Subcutaneous abdominal adipose tissue (tissue), 5 donors: ENCODE measurements around the gene UBE3C.
"Not testable (repeated sequence)": the region's sequence is repeated elsewhere in the genome, so short reads cannot be mapped to it uniquely, and the experiment has no call there.

Experiments used
- H3K27ac ChIP-seq: one replicate; pipeline ENCODE4 v1.7.0; 2013; ENCODE audit warnings: low read depth, mild to moderate bottlenecking, inconsistent platforms, low read length, moderate library complexity
- H3K27me3 ChIP-seq, 5 donors: one replicate each; pipeline ENCODE4 v1.7.0; 2013; ENCODE audit warnings: low read length in 5 of 5, inconsistent platforms in 1 of 5; ENCODE audit not compliant: control insufficient read depth in 5 of 5, insufficient read depth in 4 of 5
- H3K36me3 ChIP-seq, 5 donors: one replicate each; pipeline ENCODE4 v1.7.0; 2013; ENCODE audit warnings: low read length in 5 of 5; ENCODE audit not compliant: control insufficient read depth in 5 of 5, insufficient read depth in 5 of 5
- H3K4me1 ChIP-seq, 5 donors: one replicate each; pipeline ENCODE4 v1.7.0; 2013; ENCODE audit warnings: low read length in 5 of 5, mild to moderate bottlenecking in 3 of 5, moderate library complexity in 1 of 5; ENCODE audit not compliant: control insufficient read depth in 5 of 5, insufficient read depth in 5 of 5
- H3K4me3 ChIP-seq, 5 donors: one replicate each; pipeline ENCODE4 v1.7.0; 2013; ENCODE audit warnings: low read length in 5 of 5, low read depth in 1 of 5
- H3K9ac ChIP-seq, 5 donors: one replicate each; pipeline ENCODE4 v1.7.0; 2013; ENCODE audit warnings: low read length in 5 of 5, mild to moderate bottlenecking in 4 of 5, moderate library complexity in 3 of 5
- H3K9me3 ChIP-seq, 5 donors: one replicate each; pipeline ENCODE4 v1.7.0; 2013; ENCODE audit warnings: low read length in 5 of 5; ENCODE audit not compliant: control insufficient read depth in 5 of 5
- donor health status: healthy.
- donor health status: healthy.
- donor health status: healthy.
- donor health status: healthy.
- donor health status: healthy.

Gene UBE3C

GRCh38 chr7:157129200-157129599 lies 9.5 kb upstream of the UBE3C start:
- Histone ChIP-seq H3K4me3 (no peak overlapping the region), H3K27me3 (peaks cover 3 to 13% (median 9%) of the 10 kb centered on the region in 5 donors), H3K27ac (no peak overlapping the region), H3K36me3 (no peaks in the 10 kb centered on the region), H3K9ac (no peak overlapping the region), H3K9me3 (no peaks in the 10 kb centered on the region), H3K4me1 (no peaks in the 10 kb centered on the region)

GRCh38 chr7:157129907-157130460 lies 8.7 kb upstream of the UBE3C start:
- H3K27me3 ChIP-seq, result peaks cover 3 to 13% (median 9%) of the 10 kb centered on the region in 5 donors
- no peaks in the 10 kb centered on the region for H3K36me3 ChIP-seq
- H3K4me3 ChIP-seq, result no peak overlapping the region
- no peak overlapping the region for H3K9ac ChIP-seq
- H3K4me1 ChIP-seq, result no peaks in the 10 kb centered on the region
- H3K27ac ChIP-seq, result no peak overlapping the region
- no peaks in the 10 kb centered on the region for H3K9me3 ChIP-seq

- not testable (repeated sequence) for H3K27ac ChIP-seq, H3K9me3 ChIP-seq, H3K36me3 ChIP-seq, H3K4me1 ChIP-seq, H3K9ac ChIP-seq, H3K4me3 ChIP-seq
- peaks cover 3 to 13% (median 9%) of the 10 kb centered on the region in 5 donors for H3K27me3 ChIP-seq
Observed at GRCh38 chr7:157130849-157131248, 7.9 kb upstream of the UBE3C start.

DNA sequence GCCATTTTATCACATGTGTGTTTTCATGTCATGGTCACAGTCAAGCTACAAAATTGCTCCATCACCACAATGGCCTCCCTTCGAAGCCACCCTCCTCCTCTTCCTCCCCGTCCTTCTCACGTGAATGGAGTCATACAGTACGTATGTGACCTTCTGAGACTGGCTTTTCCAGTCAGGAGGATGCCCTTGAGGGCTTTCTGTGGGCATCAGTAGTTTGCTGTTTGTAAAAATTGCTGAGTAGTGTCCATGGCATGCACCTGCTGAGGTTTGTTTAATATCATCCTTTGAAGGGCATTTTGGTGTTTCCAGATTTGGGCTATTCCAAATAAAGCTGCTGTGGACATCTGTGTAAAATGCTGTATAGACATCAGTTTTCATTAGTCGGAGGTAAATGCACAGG lies 5.9 kb upstream of the UBE3C start:
- Histone ChIP-seq H3K9ac (no peak overlapping the region), H3K27me3 (peaks cover 3 to 13% (median 9%) of the 10 kb centered on the region in 5 donors), H3K9me3 (no peaks in the 10 kb centered on the region), H3K4me1 (peaks cover 0 to 3% (median 0%) of the 10 kb centered on the region in 5 donors), H3K36me3 (no peaks in the 10 kb centered on the region), H3K27ac (no peak overlapping the region), H3K4me3 (no peak overlapping the region)

DNA sequence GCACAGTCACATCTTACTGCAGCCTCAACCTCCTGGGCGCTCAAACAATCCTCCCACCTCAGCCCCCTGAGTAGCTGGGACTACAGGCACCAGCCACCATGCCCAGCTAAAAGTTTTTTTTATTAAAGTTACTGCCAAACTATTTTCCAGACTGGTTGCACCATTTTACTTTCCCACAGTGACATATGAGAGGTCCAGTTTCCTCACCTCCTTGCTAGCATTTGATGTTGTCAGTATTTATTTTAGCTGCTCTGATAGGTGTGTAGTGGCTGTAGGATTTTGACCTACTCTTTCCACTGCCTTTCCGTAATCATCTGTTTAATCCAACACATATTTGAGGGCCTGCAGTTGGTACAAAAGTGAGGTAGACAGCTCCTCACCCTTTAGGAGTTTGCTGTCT lies 5.4 kb upstream of the UBE3C start:
- Histone ChIP-seq H3K4me1 (peaks cover 0 to 6% (median 5%) of the 10 kb centered on the region in 5 donors), H3K9me3 (no peaks in the 10 kb centered on the region), H3K27me3 (peaks cover 3 to 13% (median 9%) of the 10 kb centered on the region in 5 donors), H3K4me3 (no peak overlapping the region), H3K9ac (no peak overlapping the region), H3K27ac (no peak overlapping the region), H3K36me3 (no peaks in the 10 kb centered on the region)

- no peak overlapping the region for H3K4me3 ChIP-seq
- H3K27me3 ChIP-seq, result peaks cover 0 to 5% (median 3%) of the 10 kb centered on the region in 5 donors
- H3K9me3 ChIP-seq, result no peaks in the 10 kb centered on the region
- peaks cover 0 to 12% (median 6%) of the 10 kb centered on the region in 5 donors for H3K36me3 ChIP-seq
- peaks cover 6 to 28% (median 26%) of the 10 kb centered on the region in 5 donors for H3K4me1 ChIP-seq
- H3K27ac ChIP-seq, result no peak overlapping the region
- no peak overlapping the region for H3K9ac ChIP-seq
Observed at GRCh38 chr7:157136372-157136771, 2.4 kb upstream of the UBE3C start.

DNA sequence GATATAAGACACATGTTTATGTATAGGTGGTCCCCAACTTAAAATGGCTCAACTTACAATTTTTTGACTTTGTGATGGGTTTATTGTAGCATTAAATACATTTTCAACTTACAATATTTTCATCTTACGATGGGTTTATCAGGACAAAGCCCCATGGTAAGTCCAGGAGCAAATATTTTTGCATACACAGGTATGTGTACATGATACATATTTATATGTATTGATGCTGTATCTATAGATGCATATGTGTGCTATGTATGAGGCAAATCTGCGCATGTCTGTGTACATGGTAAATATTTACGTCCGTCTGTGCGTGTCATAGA lies 664 bp upstream of the UBE3C start:
- H3K9ac ChIP-seq, result peak overlapping the region in 3 of 5 donors; percentile 45 to 53 (median 52)
- no peaks in the 10 kb centered on the region for H3K27me3 ChIP-seq
- H3K4me3 ChIP-seq, result peak overlapping the region; percentile 70 to 78 (median 75)
- H3K36me3 ChIP-seq, result peaks cover 0 to 20% (median 11%) of the 10 kb centered on the region in 5 donors
- no peaks in the 10 kb centered on the region for H3K9me3 ChIP-seq
- H3K4me1 ChIP-seq, result peaks cover 6 to 33% (median 26%) of the 10 kb centered on the region in 5 donors
- peak overlapping the region; percentile 72 for H3K27ac ChIP-seq

DNA sequence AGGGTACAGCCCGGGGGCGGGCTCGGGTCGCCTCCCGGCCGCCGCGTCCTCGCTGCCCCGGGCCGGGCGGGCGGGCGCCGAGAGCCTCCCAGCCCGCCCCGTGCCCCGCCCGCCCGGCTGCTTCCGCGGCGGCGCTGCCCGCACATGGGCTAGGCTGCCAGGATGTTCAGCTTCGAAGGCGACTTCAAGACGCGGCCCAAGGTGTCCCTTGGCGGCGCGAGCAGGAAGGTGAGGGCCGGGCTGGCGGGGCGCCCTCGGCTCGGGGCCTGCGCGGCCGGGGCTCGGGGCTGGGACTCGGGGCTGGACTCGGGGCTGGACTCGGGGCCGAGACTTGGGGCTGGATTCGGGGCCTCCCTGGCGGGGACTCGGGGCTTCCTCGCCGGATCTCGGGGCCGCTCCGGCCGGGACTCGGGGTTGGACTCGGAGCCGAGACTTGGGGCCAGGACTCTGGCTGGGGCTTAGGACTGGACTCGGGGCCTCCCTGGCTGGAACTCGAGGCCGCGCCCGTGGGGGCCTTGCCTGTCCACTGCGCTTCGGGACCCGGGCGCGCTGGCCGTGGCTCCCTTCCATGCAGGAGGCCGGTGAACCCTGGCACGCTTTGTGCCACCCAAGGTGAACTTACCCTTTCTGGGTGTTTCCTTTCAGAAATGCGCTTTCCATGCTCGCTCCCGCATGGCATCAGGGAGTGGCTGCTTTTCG lies 534 bp downstream of the UBE3C start:
- Histone ChIP-seq H3K27ac (peak overlapping the region; percentile 79), H3K27me3 (no peaks in the 10 kb centered on the region), H3K9ac (peak overlapping the region; percentile 69 to 97 (median 85)), H3K4me1 (peaks cover 6 to 39% (median 26%) of the 10 kb centered on the region in 5 donors), H3K36me3 (peaks cover 0 to 28% (median 13%) of the 10 kb centered on the region in 5 donors), H3K9me3 (no peaks in the 10 kb centered on the region), H3K4me3 (peak overlapping the region; percentile 68 to 80 (median 76))

DNA sequence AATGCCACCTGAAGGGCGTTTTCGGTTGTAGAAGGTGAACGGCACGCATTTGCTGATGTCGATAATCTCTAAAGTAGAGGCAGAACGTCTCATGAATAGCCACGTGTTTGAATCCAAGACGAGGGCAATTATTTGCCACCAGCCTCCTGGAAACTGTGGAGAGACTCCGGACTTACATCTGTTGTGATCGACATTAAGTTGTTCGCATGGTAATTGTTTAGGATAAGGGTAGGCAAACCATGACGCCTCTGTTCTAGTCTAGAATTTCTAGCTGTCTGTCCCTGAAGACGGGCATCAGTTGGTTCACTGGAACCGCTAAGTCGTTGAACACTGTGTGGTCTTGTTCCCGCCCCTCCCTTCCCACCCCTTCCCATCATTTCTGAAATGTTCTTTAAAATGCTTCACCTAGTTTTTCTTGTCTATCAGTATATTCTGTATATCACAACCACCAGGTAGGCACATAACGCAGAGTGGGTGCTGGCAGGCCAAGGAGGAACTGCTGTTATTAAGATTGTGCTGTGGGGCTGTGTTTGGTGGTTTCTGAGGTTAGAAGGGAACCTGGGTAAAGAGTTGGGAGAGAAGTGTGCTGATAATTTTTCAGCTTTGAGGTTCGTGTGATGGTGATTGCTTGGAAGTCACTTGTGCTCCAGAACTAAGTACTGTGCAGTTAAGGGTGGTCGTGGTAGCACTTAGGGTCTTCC lies 1.2 kb downstream of the UBE3C start:
- Histone ChIP-seq H3K36me3 (peaks cover 0 to 31% (median 13%) of the 10 kb centered on the region in 5 donors), H3K4me3 (peak overlapping the region; percentile 68 to 80 (median 76)), H3K27ac (peak overlapping the region; percentile 79), H3K9ac (peak overlapping the region; percentile 69 to 97 (median 85)), H3K4me1 (peaks cover 6 to 39% (median 29%) of the 10 kb centered on the region in 5 donors), H3K9me3 (no peaks in the 10 kb centered on the region), H3K27me3 (no peaks in the 10 kb centered on the region)

- H3K4me3 ChIP-seq, result peak overlapping the region in 4 of 5 donors; percentile 33 to 80 (median 76)
- no peak overlapping the region for H3K27ac ChIP-seq
- H3K4me1 ChIP-seq, result peaks cover 6 to 39% (median 29%) of the 10 kb centered on the region in 5 donors
Observed at GRCh38 chr7:157140511-157140905, 1.8 kb downstream of the UBE3C start.

More at GRCh38 chr7:157140511-157140905, 1.8 kb downstream of the UBE3C start:
- Histone ChIP-seq H3K27me3 (no peaks in the 10 kb centered on the region), H3K36me3 (peaks cover 0 to 31% (median 13%) of the 10 kb centered on the region in 5 donors), H3K9ac (peak overlapping the region in 2 of 5 donors; percentile 59 to 97), H3K9me3 (no peaks in the 10 kb centered on the region)
